DOHH2 (cell line): Measurements from ENCODE around the gene FALEC.

ENCODE experiments used
- H3F3A ChIP-seq: fragments of 200-600 bp; sonication (generic), shearing (Covaris generic); 2 replicates; pipeline ENCODE4 v1.6.0; 2016; ENCODE audit warnings: antibody characterized with exemption, mild to moderate bottlenecking; ENCODE audit not compliant: control insufficient read depth, insufficient read depth
- H3K27ac ChIP-seq: fragments of 200-600 bp; sonication (generic); 2 replicates; pipeline ENCODE4 v1.5.1; 2014; ENCODE audit warnings: low read depth, mild to moderate bottlenecking, low read length, moderate library complexity
- H3K27me3 ChIP-seq: fragments of 200-600 bp; sonication (generic); 2 replicates; pipeline ENCODE4 v1.6.1; 2014; ENCODE audit warnings: mild to moderate bottlenecking, low read length, mixed read lengths; ENCODE audit not compliant: control insufficient read depth
- H3K36me3 ChIP-seq: fragments of 200-600 bp; sonication (generic); 2 replicates; pipeline ENCODE4 v1.6.1; 2014; ENCODE audit warnings: mild to moderate bottlenecking, low read length, moderate library complexity, mixed read lengths; ENCODE audit not compliant: control insufficient read depth
- H3K4me1 ChIP-seq: fragments of 200-600 bp; sonication (generic); 2 replicates; pipeline ENCODE4 v1.6.1; 2014; ENCODE audit warnings: mild to moderate bottlenecking, low read length, mixed read lengths; ENCODE audit not compliant: control insufficient read depth
- H3K4me2 ChIP-seq: fragments of 200-600 bp; sonication (generic); 2 replicates; pipeline ENCODE4 v1.6.0; 2014; ENCODE audit warnings: mild to moderate bottlenecking, low read length, moderate library complexity
- H3K4me3 ChIP-seq: fragments of 200-600 bp; sonication (generic); 2 replicates; pipeline ENCODE4 v1.5.1; 2014; ENCODE audit warnings: mild to moderate bottlenecking, low read length, mixed read lengths
- H3K79me2 ChIP-seq: fragments of 200-600 bp; sonication (generic); 2 replicates; pipeline ENCODE4 v1.6.1; 2014; ENCODE audit warnings: mild to moderate bottlenecking, low read length, mixed read lengths; ENCODE audit not compliant: control insufficient read depth
- H3K9me2 ChIP-seq: fragments of 200-600 bp; sonication (generic); replicated peaks from 2 replicates; pipeline ENCODE4 v1.6.1; 2014; ENCODE audit warnings: mild to moderate bottlenecking, low read length, mixed read lengths; ENCODE audit not compliant: control insufficient read depth
- H3K9me3 ChIP-seq: fragments of 200-600 bp; sonication (generic); 2 replicates; pipeline ENCODE4 v1.6.1; 2014; ENCODE audit warnings: antibody characterized with exemption, low read length, mixed read lengths; ENCODE audit not compliant: control insufficient read depth, insufficient read depth
- H4K20me1 ChIP-seq: fragments of 200-600 bp; sonication (generic); 2 replicates; pipeline ENCODE4 v1.6.0; 2014; ENCODE audit warnings: low read depth, mild to moderate bottlenecking, antibody characterized with exemption, low read length, moderate library complexity; ENCODE audit not compliant: control insufficient read depth, insufficient read depth
- CTCF ChIP-seq: fragments of 200-600 bp; sonication (generic); IDR thresholded peaks from one replicate; pipeline ENCODE4 v1.5.1; 2014; ENCODE audit warnings: antibody characterized with exemption, mild to moderate bottlenecking, low read depth, low read length; ENCODE audit not compliant: poor library complexity, severe bottlenecking
- EZH2phosphoT487 ChIP-seq: fragments of 200-600 bp; sonication (generic); IDR thresholded peaks from 2 replicates; pipeline ENCODE4 v1.6.1; 2017; ENCODE audit warnings: borderline replicate concordance, mild to moderate bottlenecking, antibody characterized with exemption, low read length, moderate library complexity, mixed read lengths

Gene FALEC

GRCh38 chr1:150472601-150473200 is 42.9 kb upstream of the FALEC start:
- no peak overlapping the region for H3K4me3 ChIP-seq
- H3K36me3 ChIP-seq = peaks cover 40% of the 10 kb centered on the region
- H3K4me1 ChIP-seq = no peaks in the 10 kb centered on the region
- TF ChIP-seq EZH2phosphoT487 = no peak
- H3K4me2 ChIP-seq = no peak overlapping the region
- peaks cover 16% of the 10 kb centered on the region for H3F3A ChIP-seq
- H3K79me2 ChIP-seq = no peaks in the 10 kb centered on the region
- peaks cover 8% of the 10 kb centered on the region; the same call in 1 of the 2 replicates for H4K20me1 ChIP-seq
- no peaks in the 10 kb centered on the region for H3K9me3 ChIP-seq
- no peak overlapping the region for H3K27ac ChIP-seq
- no peaks in the 10 kb centered on the region for H3K9me2 ChIP-seq
- no peaks in the 10 kb centered on the region for H3K27me3 ChIP-seq

DNA sequence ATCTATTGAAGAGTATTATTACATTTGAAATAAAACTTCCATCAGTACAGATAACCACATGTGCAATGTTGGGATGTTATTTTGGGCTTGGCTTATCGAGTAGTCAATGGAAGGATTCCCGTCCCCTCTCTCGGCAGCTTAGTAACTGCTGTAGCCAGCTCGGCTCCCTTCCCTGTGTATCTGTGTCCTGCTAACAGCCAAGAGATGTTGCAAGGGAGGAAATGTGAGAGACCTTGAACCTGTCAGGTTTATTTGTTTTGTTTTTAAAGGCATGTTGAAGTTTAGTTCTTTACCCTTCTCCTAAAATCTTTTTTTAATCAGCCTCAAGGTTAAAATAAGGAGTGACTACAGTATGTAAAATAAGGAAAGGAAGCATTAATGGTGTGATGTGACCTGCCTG is 41.9 kb upstream of the FALEC start:
- peaks cover 36% of the 10 kb centered on the region for H3K36me3 ChIP-seq
- H3K27me3 ChIP-seq = no peaks in the 10 kb centered on the region
- no peaks in the 10 kb centered on the region for H3K79me2 ChIP-seq
- no peaks in the 10 kb centered on the region for H3K9me3 ChIP-seq
- H3K4me1 ChIP-seq = no peaks in the 10 kb centered on the region
- no peak overlapping the region for H3K4me3 ChIP-seq
- H4K20me1 ChIP-seq = peaks cover 8% of the 10 kb centered on the region; the same call in 1 of the 2 replicates
- peaks cover 20% of the 10 kb centered on the region for H3F3A ChIP-seq
- TF ChIP-seq EZH2phosphoT487 (no peak), CTCF (no peak)
- no peaks in the 10 kb centered on the region for H3K9me2 ChIP-seq
- no peak overlapping the region for H3K4me2 ChIP-seq
- H3K27ac ChIP-seq = no peak overlapping the region

GRCh38 chr1:150474869-150475268 is 40.7 kb upstream of the FALEC start:
- H3K9me3 ChIP-seq = no peaks in the 10 kb centered on the region
- 0 out of 2 replicates have a peak, but pooled peaks cover 2% of the 10 kb centered on the region for H3K27me3 ChIP-seq
- H3K4me2 ChIP-seq = no peak overlapping the region
- peaks cover 32% of the 10 kb centered on the region for H3K36me3 ChIP-seq
- H3K79me2 ChIP-seq = no peaks in the 10 kb centered on the region
- H3K9me2 ChIP-seq = no peaks in the 10 kb centered on the region
- H3K4me3 ChIP-seq = no peak overlapping the region
- H3F3A ChIP-seq = peaks cover 21% of the 10 kb centered on the region
- H3K4me1 ChIP-seq = no peaks in the 10 kb centered on the region
- H4K20me1 ChIP-seq = peaks cover 8% of the 10 kb centered on the region; the same call in 1 of the 2 replicates
- H3K27ac ChIP-seq = no peak overlapping the region
- TF ChIP-seq CTCF (no peak), EZH2phosphoT487 (no peak)

DNA sequence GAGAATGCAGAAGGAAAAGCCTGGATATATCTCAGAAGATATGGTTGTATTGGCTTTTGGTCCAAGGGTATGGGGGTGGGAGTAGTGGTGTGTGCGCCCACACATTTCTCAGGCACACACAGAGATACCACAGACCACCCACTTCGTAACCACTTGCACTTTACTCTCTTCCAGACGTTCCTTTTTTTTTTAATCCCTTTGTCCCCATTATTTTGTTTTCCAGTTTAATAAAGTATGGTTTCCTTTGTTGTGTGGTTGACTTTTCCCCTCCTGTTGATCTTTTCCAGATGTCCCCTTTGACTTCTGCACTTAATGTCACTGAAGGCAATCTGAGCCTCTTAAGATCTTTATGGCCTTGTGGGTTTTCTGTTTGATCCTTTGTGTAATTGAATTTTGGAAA is 38.8 kb upstream of the FALEC start:
- H3K36me3 ChIP-seq = peaks cover 13% of the 10 kb centered on the region
- no peaks in the 10 kb centered on the region for H3K79me2 ChIP-seq
- no peaks in the 10 kb centered on the region for H3K4me1 ChIP-seq
- no peak overlapping the region for H3K27ac ChIP-seq
- H3K4me3 ChIP-seq = no peak overlapping the region
- TF ChIP-seq CTCF (no peak), EZH2phosphoT487 (no peak)
- H3K9me2 ChIP-seq = no peaks in the 10 kb centered on the region
- peaks cover 8% of the 10 kb centered on the region; the same call in 1 of the 2 replicates for H4K20me1 ChIP-seq
- no peaks in the 10 kb centered on the region for H3K9me3 ChIP-seq
- 0 out of 2 replicates have a peak, but pooled peaks cover 2% of the 10 kb centered on the region for H3K27me3 ChIP-seq
- no peak overlapping the region for H3K4me2 ChIP-seq
- peaks cover 24% of the 10 kb centered on the region for H3F3A ChIP-seq
